NCI-H1436 (cell line): ENCODE data around the gene ULK2.
"Not testable (repeated sequence)": the region's sequence is repeated elsewhere in the genome, so short reads cannot be mapped to it uniquely, and the experiment has no call there.

Source experiments
- DNase-seq: peaks from one replicate; lab custom pipeline; 2025; lab: John Stamatoyannopoulos, UW

The ULK2 gene

GRCh38 chr17:19865021-19865420 lies 2.7 kb downstream of the ULK2 start:
- DNase-seq = no peak

DNA sequence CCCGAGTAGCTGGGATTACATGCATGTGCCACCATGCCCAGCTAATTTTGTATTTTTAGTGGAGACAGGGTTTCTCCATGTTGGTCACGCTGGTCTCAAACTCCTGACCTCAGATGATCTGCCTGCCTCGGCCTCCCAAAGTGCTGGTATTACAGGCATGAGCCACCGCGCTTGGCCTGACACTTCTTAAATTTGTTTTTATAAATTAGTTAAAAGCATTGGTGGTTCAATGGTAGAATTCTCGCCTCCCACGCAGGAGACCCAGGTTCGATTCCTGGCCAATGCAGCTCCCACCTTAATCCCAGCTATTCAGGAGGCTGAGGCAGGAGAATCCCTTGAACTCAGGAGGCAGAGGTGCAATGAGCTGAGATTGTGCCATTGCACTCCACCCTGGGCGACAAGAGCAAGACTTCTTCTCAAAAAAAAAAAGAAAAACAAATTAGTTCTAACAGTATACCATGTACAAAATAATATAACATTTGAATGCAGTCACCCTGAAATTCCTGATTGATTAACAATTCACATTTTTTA lies 7.0 kb downstream of the ULK2 start:
- not testable (repeated sequence) for DNase-seq

- no peak for DNase-seq
Observed at GRCh38 chr17:19857640-19858039, 10.1 kb downstream of the ULK2 start.

DNA sequence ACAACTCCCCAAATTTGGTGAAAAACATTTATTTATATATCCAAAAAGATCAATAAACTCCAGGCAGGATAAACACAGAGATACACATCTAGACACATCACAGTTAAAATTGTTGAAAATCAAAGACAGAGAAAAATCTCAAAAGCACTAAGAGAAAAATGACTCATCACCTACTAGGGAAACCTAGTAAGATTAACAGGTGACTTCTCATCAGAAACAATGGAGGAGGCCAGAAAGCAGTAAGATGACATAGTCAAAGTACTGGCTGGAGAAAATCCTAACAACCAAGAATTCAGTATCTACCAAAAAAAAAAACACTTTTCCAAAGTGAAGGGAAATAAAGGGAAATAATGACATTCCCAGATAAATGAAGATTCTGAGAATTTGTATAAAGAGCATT lies 33.8 kb downstream of the ULK2 start:
- no peak for DNase-seq

- no peak for DNase-seq
Observed at GRCh38 chr17:19830061-19830460, 37.7 kb downstream of the ULK2 start.

DNA sequence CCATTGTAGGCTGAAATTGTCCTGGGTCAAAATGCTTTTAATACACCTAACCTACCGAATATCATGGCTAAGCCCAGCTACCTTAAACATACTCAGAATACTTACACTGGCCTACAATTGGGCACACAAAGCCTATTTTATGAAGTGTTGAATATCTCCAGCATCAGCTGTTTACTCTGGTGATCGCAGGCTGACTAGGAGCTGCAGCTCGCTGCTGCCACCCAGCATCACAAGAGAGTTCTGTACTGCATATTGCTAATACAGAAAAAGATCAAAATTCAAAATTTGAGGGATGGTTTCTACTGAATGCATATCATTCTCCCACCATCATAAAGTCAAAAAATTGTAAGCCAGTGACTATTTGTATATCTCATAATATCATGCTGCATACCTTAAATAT lies 55.3 kb downstream of the ULK2 start:
- DNase-seq = no peak

GRCh38 chr17:19805006-19805405 lies 62.7 kb downstream of the ULK2 start:
- no peak for DNase-seq

DNA sequence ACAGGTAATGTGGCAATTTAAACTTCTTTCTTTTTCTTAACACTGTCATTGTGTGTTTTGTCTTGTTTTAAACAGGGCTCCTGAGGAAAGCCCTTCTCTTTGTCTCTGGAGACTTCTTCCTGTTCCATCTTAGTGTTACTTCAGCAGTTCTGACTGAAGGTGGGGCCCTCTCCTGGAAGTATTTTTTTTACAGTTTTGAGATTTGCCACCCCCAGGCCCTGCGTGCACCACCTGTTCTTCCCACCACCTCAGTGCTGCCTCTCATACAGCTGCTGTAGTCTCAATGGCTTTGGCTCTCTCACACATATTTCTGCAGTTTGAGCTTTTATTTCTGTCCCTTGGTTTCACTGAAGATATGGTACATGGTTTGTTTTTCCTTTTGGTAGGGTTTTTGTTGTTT lies 67.2 kb downstream of the ULK2 start:
- no peak for DNase-seq

GRCh38 chr17:19799796-19800195 lies 67.9 kb downstream of the ULK2 start:
- no peak for DNase-seq

GRCh38 chr17:19796457-19796856 lies 71.3 kb downstream of the ULK2 start:
- DNase-seq = no peak

- DNase-seq = no peak
Observed at GRCh38 chr17:19791918-19792550, 75.7 kb downstream of the ULK2 start.

DNA sequence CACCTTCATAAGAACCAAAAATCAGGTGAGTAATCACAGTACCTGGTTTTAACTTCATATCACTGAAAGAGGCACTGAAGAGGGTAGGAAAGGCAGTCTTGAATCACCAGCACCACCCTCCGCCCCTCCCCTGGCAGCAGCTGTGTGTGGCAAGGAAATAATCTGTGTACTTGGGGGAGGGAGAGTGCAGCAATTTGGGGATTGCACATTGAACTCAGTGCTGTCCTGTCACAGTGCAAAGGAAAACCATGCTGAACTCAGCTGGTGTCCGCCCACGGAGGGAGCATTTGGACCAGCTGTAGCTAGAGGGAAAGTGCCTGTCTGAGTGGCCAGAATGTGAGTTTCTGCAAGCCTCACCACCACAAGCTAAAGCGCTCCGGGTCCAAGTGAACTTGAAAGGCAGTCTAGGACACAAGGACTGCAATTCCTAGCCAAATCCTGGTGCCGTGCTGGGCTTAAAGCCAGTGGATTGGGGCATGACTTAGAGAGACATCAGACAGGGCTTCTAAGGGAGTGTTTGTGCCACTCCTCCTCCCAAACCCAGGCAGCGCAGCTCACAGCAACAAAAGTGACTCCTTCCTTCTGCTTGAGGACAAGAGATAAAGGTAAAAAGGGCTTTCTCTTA lies 79.9 kb downstream of the ULK2 start:
- DNase-seq = no peak

GRCh38 chr17:19785854-19786253 lies 81.9 kb downstream of the ULK2 start:
- DNase-seq = no peak

GRCh38 chr17:19781488-19782458 lies 86.0 kb downstream of the ULK2 start:
- no peak for DNase-seq

GRCh38 chr17:19780846-19781245 lies 86.9 kb downstream of the ULK2 start:
- no peak for DNase-seq

- DNase-seq = no peak
Observed at GRCh38 chr17:19773534-19773933, 94.2 kb downstream of the ULK2 start.

DNA sequence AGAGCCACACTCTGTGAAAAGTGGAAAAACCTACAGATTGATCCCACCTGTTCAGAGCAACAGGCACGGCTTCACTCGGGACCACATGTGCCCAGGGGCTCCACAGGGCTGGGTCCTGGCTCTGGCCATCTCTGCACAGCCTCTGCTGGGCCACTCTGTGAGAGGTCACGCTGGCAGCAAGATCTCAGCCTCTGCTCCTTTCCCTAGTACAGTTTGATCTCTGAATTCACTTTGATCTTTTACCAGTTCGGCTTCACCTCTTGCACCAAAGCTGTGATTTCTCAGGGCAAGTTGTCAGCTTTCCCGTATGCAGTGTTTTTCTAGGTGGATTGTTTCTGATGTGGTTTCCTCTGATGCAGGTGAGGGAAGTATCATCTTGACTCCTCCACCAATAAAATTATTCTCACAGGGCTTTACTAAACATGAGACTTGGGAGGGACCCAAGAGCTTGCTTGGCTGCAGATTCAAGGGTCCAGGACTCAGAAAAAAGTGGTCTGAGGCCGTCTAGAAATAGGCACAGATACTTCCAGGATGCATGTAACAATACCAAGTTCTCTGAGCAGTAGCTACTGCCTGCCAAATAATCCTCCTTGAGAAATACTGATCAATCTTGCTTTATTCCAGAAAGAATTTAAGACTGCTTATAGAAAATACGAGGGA lies 95.6 kb downstream of the ULK2 start:
- no peak for DNase-seq

DNA sequence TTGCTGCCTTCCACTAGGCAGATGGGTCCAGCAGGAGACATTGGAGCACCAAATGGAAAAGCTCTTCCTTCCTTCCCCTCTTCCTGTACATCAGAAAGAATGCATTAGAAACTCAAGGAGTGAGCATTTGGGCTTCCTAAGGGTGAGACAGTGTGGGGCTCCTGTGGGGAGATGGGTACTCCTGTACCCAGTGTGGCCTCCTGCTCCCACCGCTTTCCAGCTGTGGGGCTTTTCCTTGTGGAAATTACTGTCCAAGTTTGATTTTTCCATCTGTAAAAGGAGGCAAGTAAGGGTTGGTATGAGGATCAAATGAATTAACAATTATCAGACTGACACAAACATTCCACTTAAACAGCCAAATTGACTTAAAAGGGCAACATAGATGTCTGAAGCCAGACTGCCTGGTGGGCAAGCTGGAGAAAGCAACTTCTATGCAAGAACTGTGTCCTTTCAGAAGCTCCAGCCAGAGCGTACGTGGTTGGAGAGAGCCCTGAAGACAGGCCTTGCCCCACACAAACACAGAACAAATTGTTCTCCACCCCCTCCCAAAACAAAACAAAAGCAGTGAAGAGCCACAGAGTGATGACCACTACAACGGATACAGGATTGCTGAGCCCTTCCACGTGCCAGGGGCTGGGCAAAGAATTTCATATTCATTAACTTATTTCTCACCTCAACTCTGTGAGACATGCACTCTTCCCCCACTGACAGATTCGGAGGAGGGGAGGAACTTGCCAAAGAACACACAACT lies 96.6 kb downstream of the ULK2 start:
- no peak for DNase-seq

- DNase-seq = no peak
Observed at GRCh38 chr17:19769946-19770652, 97.6 kb downstream of the ULK2 start.

- DNase-seq = no peak
Observed at GRCh38 chr17:19768046-19768782, 99.5 kb downstream of the ULK2 start.
